Endothelial cell of umbilical vein (primary cell): ENCODE data around the gene ATXN1. TPM values are rescaled to one million over a fixed set of nuclear protein-coding genes. Genes with fewer than 3 reads are reported as not detected.

ENCODE experiments used
- BruUV-seq: library from RNA; stranded (reverse); fragments of 400-500 nt; replicated peaks from 2 replicates; lab custom pipeline; 2021; lab: Mats Ljungman, UMichigan
- CTCF ChIA-PET: fragments of 300-600, 350-600 bp; sonication (Branson Sonifier 250); formaldehyde crosslinking; loops from one replicate; lab custom pipeline; 2021; ENCODE audit warnings: antibody characterized with exemption, inconsistent platforms; lab: Charles Lee
- POLR2A ChIA-PET: fragments of 300-600, 350-600 bp; sonication (Branson Sonifier 250); formaldehyde crosslinking; loops from one replicate; lab custom pipeline; 2021; ENCODE audit warnings: antibody characterized with exemption, inconsistent platforms; lab: Charles Lee
- DNase-seq: peaks from one replicate; pipeline ENCODE4 v3.0.0-alpha.2; 2011; ENCODE audit warnings: low read depth, low spot score
- FAIRE-seq: peaks from 2 replicates; lab custom pipeline; 2011; peaks lifted over from hg19 to GRCh38; lab: Jason Lieb, UNC
- H2AFZ ChIP-seq: 2 replicates; pipeline ENCODE4 v1.6.0; 2012; ENCODE audit warnings: low read depth, low read length, control low read depth, inconsistent platforms
- H3K27ac ChIP-seq: 2 replicates; pipeline ENCODE4 v1.5.1; 2011; ENCODE audit warnings: low read depth, mild to moderate bottlenecking, control low read depth, low read length, moderate library complexity; ENCODE audit not compliant: insufficient read depth
- H3K27me3 ChIP-seq, 2 experiments: 2 replicates each; pipeline versions ENCODE4 v1.6.0 to v1.6.1; 2011; ENCODE audit warnings: low read length in 2 of 2, mixed read lengths in 1 of 2; ENCODE audit not compliant: control insufficient read depth in 2 of 2, insufficient read depth in 2 of 2
- H3K36me3 ChIP-seq, 2 experiments: 2 replicates in 1 of 2; 3 replicates in 1 of 2; pipeline ENCODE4 v1.5.1; 2011; ENCODE audit warnings: low read length in 2 of 2, mild to moderate bottlenecking in 1 of 2, moderate library complexity in 1 of 2; ENCODE audit not compliant: control insufficient read depth in 2 of 2, insufficient read depth in 2 of 2; ENCODE audit errors: extremely low read depth in 1 of 2
- H3K4me1 ChIP-seq: 3 replicates; pipeline ENCODE4 v1.5.1; 2011; ENCODE audit warnings: mild to moderate bottlenecking, low read length; ENCODE audit not compliant: control insufficient read depth, insufficient read depth; ENCODE audit errors: extremely low read depth
- H3K4me2 ChIP-seq: 2 replicates; pipeline ENCODE4 v1.6.1; 2011; ENCODE audit warnings: low read length, control low read depth, mixed read lengths; ENCODE audit not compliant: insufficient read depth
- H3K4me3 ChIP-seq, 3 experiments: fragments of 200-600 bp in 1 of 3; sonication (generic), shearing (Covaris generic) in 1 of 3; replicated peaks in 1 of 3; 2 replicates each; pipeline ENCODE4 v1.5.1; 2011 to 2016; ENCODE audit warnings: control low read depth in 3 of 3, low read length in 3 of 3, mild to moderate bottlenecking in 2 of 3, inconsistent platforms in 1 of 3, low read depth in 1 of 3, moderate library complexity in 1 of 3; ENCODE audit not compliant: insufficient read depth in 1 of 3
- H3K79me2 ChIP-seq: 2 replicates; pipeline ENCODE4 v1.6.0; 2012; ENCODE audit warnings: low read length, inconsistent platforms; ENCODE audit not compliant: control insufficient read depth, insufficient read depth
- H3K9ac ChIP-seq: replicated peaks from 2 replicates; pipeline ENCODE3; 2011; ENCODE audit warnings: low read length, control low read depth; ENCODE audit not compliant: insufficient read depth; ENCODE audit errors: extremely low read depth
- H3K9me1 ChIP-seq: replicated peaks from 3 replicates; pipeline ENCODE4 v1.6.0; 2011; ENCODE audit warnings: mild to moderate bottlenecking, low read length; ENCODE audit not compliant: control insufficient read depth, insufficient read depth; ENCODE audit errors: extremely low read depth
- H3K9me3 ChIP-seq: replicated peaks from 2 replicates; pipeline ENCODE4 v1.5.1; 2012; ENCODE audit warnings: low read length, inconsistent platforms; ENCODE audit not compliant: control insufficient read depth, insufficient read depth
- H4K20me1 ChIP-seq: replicated peaks from 2 replicates; pipeline ENCODE3; 2011; ENCODE audit warnings: mild to moderate bottlenecking, low read length; ENCODE audit not compliant: control insufficient read depth, insufficient read depth; ENCODE audit errors: extremely low read depth
- EZH2 ChIP-seq: IDR thresholded peaks from 2 replicates; pipeline ENCODE4 v1.6.1; 2012; ENCODE audit warnings: borderline replicate concordance, low read depth, mild to moderate bottlenecking, moderate library complexity, low read length, inconsistent platforms; ENCODE audit not compliant: severe bottlenecking
- FOS ChIP-seq: IDR thresholded peaks from 2 replicates; pipeline ENCODE4 v1.6.1; 2011; ENCODE audit warnings: mild to moderate bottlenecking, low read length, moderate library complexity, borderline replicate concordance; ENCODE audit not compliant: insufficient read depth
- GATA2 ChIP-seq: IDR thresholded peaks from 2 replicates; pipeline ENCODE4 v1.7.0; 2011; ENCODE audit warnings: low read depth, mild to moderate bottlenecking, moderate library complexity, mixed read lengths, low read length; ENCODE audit not compliant: insufficient read length, insufficient read depth
- JUN ChIP-seq: IDR thresholded peaks from 2 replicates; pipeline ENCODE4 v1.6.1; 2011; ENCODE audit warnings: borderline replicate concordance, low read depth; ENCODE audit not compliant: insufficient read length, insufficient read depth
- MYC ChIP-seq: IDR thresholded peaks from one replicate; pipeline ENCODE4 v1.6.1; 2011; ENCODE audit warnings: mild to moderate bottlenecking, low read depth, low read length
- POLR2A ChIP-seq: IDR thresholded peaks from 2 replicates; pipeline ENCODE4 v1.6.1; 2012; ENCODE audit warnings: low read depth, mild to moderate bottlenecking, control low read depth, low read length
- POLR2AphosphoS5 ChIP-seq: IDR thresholded peaks from 2 replicates; pipeline ENCODE4 v1.6.1; 2012; ENCODE audit warnings: low read depth, mild to moderate bottlenecking, control low read depth, low read length, moderate library complexity; ENCODE audit not compliant: insufficient read depth
- dilution Hi-C: fragments of 300-500 bp; cut with MboI; formaldehyde crosslinking; loops from one replicate; pipeline ENCODE4 v1.15.0; 2019; ENCODE audit warnings: low sequenced_read_pairs; ENCODE audit not compliant: extremely low pct_ligation_motif_present
- intact Hi-C: fragments of 100-400 bp; cut with micrococcal nuclease; formaldehyde crosslinking; loops from one replicate; pipeline ENCODE4 v1.10.0; 2022
- polyA plus RNA-seq, 4 experiments: library from polyadenylated mRNA; depleted of rRNA in 3 of 4; stranded (reverse) in 3 of 4; unstranded in 1 of 4; fragments of >200 nt; gene quantifications; 2 replicates each; pipeline versions ENCODE4 v1.2.1 to v1.2.3, GENCODE V29; 2011 to 2012; ENCODE audit warnings: missing spikeins in 1 of 4
- total RNA-seq: library from RNA; stranded (reverse); gene quantifications from 2 replicates; pipeline ENCODE4 v1.2.3, GENCODE V29; 2021
- TF ChIP-seq, protein P1 (sequence below): IDR thresholded peaks from 2 replicates; pipeline ENCODE4 v1.6.1; 2011; ENCODE audit not compliant: insufficient read depth, insufficient read length
- TF ChIP-seq, protein P2 (sequence below), 2 donors: IDR thresholded peaks; 1 replicate in 1 of 2; 2 replicates in 1 of 2; pipeline ENCODE4 v1.5.1; 2011; ENCODE audit warnings: low read length in 2 of 2, mild to moderate bottlenecking in 2 of 2, moderate library complexity in 2 of 2, control low read depth in 1 of 2, inconsistent platforms in 1 of 2, low read depth in 1 of 2; ENCODE audit not compliant: insufficient read depth in 1 of 2; ENCODE audit errors: extremely low read depth in 1 of 2

ATXN1 gene
- total and polyA plus RNA-seq, 2 donors (not counting 3 experiments of a cell fraction or from before 2014, with no cell fraction given): 16.4 to 33.0 TPM

DNA sequence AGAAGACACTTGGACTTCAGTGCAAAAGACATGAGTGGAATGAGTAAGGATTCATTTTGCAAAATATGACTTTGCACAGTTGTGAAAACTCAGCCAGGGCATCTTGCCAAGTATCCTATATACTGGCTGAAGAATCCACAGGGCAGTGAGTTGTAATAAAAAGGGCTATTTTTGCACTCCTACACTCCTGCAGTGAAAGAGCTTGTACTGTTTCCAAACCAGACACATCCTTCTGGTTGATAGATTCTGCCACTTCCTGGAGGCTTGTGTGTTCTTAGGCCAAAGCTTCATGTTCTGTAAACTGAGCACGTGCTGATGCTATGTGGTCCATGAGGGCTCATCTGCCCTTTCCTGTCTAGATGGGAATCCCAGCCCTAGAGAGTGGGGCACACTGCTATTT is 488.0 kb downstream of the ATXN1 start:
- CTCF ChIA-PET: no interaction called here
- no peaks in the 10 kb centered on the region for H4K20me1 ChIP-seq
- peaks cover 9% of the 10 kb centered on the region for H3K4me1 ChIP-seq
- H3K9me3 ChIP-seq: no peaks in the 10 kb centered on the region
- H3K4me3 ChIP-seq: no peak overlapping the region
- H3K27ac ChIP-seq: no peak overlapping the region
- dilution Hi-C loops (no loop called here), intact Hi-C loops (no loop called here)
- no peaks in the 10 kb centered on the region for H3K79me2 ChIP-seq
- BruUV-seq: no TSS peak
- POLR2A ChIA-PET: no interaction called here
- DNase-seq (peak; percentile 15), FAIRE-seq (peak; percentile 75)
- no peak overlapping the region for H3K4me2 ChIP-seq
- no peak overlapping the region for H2AFZ ChIP-seq
- TF ChIP-seq POLR2A (no peak), FOS (no peak), EZH2 (no peak), POLR2AphosphoS5 (no peak), MYC (no peak), GATA2 (no peak), JUN (no peak)
- TF ChIP-seq, protein P1, sequence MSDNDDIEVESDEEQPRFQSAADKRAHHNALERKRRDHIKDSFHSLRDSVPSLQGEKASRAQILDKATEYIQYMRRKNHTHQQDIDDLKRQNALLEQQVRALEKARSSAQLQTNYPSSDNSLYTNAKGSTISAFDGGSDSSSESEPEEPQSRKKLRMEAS: no peak
- TF ChIP-seq, protein P2, sequence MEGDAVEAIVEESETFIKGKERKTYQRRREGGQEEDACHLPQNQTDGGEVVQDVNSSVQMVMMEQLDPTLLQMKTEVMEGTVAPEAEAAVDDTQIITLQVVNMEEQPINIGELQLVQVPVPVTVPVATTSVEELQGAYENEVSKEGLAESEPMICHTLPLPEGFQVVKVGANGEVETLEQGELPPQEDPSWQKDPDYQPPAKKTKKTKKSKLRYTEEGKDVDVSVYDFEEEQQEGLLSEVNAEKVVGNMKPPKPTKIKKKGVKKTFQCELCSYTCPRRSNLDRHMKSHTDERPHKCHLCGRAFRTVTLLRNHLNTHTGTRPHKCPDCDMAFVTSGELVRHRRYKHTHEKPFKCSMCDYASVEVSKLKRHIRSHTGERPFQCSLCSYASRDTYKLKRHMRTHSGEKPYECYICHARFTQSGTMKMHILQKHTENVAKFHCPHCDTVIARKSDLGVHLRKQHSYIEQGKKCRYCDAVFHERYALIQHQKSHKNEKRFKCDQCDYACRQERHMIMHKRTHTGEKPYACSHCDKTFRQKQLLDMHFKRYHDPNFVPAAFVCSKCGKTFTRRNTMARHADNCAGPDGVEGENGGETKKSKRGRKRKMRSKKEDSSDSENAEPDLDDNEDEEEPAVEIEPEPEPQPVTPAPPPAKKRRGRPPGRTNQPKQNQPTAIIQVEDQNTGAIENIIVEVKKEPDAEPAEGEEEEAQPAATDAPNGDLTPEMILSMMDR (IDR thresholded peaks at IDR 0.05; ENCODE audit: extremely low read depth in 1 of 2, insufficient read depth in 1 of 2, low read depth in 1 of 2, low read length in 2 of 2): no peak
- H3K9ac ChIP-seq: no peak overlapping the region
- H3K27me3 ChIP-seq: no peaks in the 10 kb centered on the region
- peaks cover 0 to 4% of the 10 kb centered on the region in 2 experiments for H3K36me3 ChIP-seq
- H3K9me1 ChIP-seq: no peaks in the 10 kb centered on the region
